ENCODE measurements around the gene FLACC1.
"Not testable (repeated sequence)": the region's sequence is repeated elsewhere in the genome, so short reads cannot be mapped to it uniquely, and the experiment has no call there.

The FLACC1 gene

DNA sequence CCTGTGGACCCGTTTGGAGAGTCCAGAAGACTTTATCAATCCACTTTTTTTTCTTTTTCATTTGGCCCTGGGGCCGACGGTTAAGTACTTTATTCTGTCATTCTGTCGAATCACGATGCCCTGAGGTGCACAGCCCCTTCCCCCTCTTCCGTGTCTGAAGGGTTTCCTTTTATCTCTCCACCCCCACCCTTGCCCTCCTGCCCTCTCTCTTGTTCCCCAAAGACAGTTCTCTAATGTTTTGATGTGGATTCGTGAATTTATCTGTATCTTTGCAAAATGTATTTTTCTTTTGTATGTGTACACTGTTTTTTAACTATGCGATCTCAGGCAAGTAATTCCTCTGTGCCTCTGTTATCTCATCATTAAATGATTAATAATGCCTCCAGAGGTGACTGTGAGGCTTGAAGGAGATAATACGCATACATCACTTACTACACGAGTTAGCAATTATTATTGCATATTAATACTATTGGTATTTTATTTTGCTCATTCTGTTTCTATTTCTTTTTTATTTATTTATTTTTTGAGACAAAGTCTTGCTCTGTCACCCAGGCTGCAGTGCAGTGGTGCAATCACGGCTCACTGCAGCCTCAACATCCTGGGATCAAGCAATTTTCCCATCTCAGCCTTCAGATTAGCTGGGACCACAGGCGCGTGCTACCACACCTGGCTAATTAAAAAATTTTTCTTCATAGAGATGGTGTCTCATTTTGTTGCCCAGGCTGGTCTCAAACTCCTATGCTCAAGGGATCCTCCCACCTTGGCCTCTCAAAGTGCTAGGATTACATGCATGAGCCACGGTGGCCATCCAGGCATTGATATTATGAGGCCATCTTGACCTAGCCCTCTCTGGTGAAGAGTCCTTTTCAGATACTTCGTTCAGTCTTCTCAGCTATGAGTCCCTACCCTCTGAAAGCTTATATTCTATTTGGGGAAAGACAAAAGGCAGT lies 98.2 kb downstream of the FLACC1 start:
- Mint-ChIP-seq H3K4me3 (peak overlapping the region; percentile 93), H3K9me3 (ENCODE audit: low read depth) (no peaks in the 10 kb centered on the region), H3K36me3 (peaks cover 10% of the 10 kb centered on the region), H3K4me1 (ENCODE audit: low read depth) (peaks cover 88% of the 10 kb centered on the region), H3K27me3 (no peaks in the 10 kb centered on the region), H3K27ac (peak overlapping the region; percentile 99)

DNA sequence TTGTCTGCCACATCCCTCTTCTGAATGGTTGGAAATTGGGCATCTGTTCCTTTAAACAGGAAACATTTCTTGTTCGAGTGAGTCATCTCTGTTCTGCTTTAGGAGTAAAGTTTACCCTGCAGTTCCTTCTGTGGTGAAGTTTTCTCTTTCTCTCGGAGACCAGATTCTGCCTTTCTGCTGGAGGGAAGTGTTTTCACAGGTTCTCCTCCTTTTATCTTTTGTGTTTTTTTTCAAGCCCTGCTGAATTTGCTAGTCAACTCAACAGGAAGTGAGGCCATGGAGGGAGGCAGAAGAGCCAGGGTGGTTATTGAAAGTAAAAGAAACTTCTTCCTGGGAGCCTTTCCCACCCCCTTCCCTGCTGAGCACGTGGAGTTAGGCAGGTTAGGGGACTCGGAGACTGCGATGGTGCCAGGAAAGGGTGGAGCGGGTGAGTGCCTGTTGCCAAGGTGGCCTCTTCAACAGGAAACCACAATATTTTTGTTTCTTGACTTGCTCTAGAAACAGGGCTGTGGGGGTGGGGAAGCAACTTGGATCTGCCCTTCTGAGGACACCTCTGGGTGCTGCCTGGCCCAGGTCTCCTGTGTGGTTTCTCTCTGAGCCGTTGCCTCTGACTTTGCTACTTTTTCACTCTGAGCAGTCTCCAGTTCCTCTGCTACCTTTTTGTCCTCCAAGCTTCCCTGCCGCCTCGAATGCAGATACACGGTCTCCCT lies 99.0 kb downstream of the FLACC1 start:
- peaks cover 10% of the 10 kb centered on the region for H3K36me3 Mint-ChIP-seq

DNA sequence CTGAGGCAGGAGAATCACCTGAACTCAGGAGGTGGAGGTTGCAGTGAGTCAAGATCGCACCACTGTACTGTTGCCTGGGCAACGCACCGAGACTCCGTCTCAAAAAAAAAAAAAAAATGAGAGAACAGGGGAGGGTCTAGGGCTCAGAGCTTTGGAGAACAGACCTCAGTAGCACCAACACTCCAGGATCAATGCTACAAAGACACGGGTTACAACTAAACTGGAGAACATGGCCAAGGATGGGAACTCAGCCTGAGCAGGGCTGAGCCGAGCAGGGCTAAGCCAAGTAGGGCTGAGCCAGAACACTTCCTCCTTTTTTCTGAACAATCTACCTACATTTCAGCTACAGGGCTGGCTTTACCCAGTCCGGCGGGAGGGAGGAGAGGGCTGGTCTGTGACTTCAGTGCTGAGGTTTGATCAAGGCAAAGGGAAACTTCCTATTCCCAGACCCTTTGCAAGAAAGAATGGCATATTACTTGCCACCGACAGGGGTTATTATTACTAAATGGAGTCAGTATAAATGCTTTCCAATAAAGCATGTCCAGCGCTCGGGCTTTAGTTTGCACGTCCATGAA lies 99.7 kb downstream of the FLACC1 start:
- peak overlapping the region; percentile 97 for H3K27ac Mint-ChIP-seq
- no peaks in the 10 kb centered on the region for H3K27me3 Mint-ChIP-seq
- peaks cover 10% of the 10 kb centered on the region for H3K36me3 Mint-ChIP-seq
- no peaks in the 10 kb centered on the region for H3K9me3 Mint-ChIP-seq (ENCODE audit: low read depth)
- peaks cover 87% of the 10 kb centered on the region for H3K4me1 Mint-ChIP-seq (ENCODE audit: low read depth)
- peak overlapping the region; percentile 93 for H3K4me3 Mint-ChIP-seq

More for the DNA sequence above, 99.0 kb downstream of the FLACC1 start:
- Mint-ChIP-seq H3K4me3 (peak overlapping the region; percentile 93), H3K4me1 (ENCODE audit: low read depth) (peaks cover 87% of the 10 kb centered on the region), H3K9me3 (ENCODE audit: low read depth) (no peaks in the 10 kb centered on the region), H3K27me3 (no peaks in the 10 kb centered on the region), H3K27ac (peak overlapping the region; percentile 97)

DNA sequence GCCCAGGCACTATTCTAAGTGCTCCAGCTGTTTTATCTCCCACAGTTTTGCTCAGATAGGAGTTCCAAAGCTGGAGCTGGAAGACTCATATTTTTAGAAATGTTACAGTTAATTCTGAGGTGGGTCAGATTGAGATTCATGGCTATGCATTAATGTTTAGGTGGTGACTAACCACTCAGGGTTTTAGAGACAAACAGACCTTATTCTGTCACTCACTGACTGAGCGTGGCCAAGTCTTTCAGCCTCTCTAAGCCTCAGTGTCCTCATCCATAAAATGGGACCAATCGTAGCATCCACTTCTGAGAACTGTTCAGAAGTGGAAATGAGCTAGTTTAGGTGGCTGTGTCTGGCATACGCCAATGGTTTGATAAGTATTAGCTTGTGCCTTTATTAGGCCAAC lies 101.1 kb downstream of the FLACC1 start:
- no peaks in the 10 kb centered on the region for H3K27me3 Mint-ChIP-seq
- peaks cover 88% of the 10 kb centered on the region for H3K4me1 Mint-ChIP-seq (ENCODE audit: low read depth)
- peaks cover 11% of the 10 kb centered on the region for H3K36me3 Mint-ChIP-seq
- no peak overlapping the region for H3K4me3 Mint-ChIP-seq
- H3K9me3 Mint-ChIP-seq (ENCODE audit: low read depth) = no peaks in the 10 kb centered on the region
- peak overlapping the region; percentile 89 for H3K27ac Mint-ChIP-seq

DNA sequence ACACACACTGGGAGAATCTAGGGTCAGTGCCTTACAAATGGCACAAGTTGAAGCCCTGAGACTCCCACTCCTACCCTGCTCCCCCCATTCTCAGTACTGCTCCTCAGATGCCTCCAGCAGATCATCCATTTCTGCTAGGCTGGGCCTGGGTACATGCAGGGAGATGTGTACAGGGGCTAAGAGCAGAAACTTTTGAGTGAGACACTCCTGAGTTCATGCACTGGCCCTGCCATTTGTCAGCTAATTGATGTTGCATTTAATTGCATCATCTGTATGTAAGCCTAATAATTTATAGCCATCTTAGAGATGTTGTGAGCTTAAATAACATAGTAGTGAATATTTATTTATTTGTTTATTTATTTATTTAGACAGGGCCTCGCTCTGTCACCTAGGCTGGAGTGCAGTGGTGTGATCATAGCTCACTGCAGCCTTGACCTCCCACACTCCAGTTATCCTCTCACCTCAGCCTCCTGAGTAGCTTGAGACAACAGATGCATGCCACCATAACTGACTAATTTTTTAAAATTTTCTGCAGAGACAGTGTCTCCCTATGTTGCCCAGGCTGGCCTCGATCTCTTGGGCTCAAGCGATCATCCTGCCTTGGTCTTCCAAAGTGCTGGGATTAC lies 101.6 kb downstream of the FLACC1 start:
- Mint-ChIP-seq H3K4me1 (ENCODE audit: low read depth) (peaks cover 90% of the 10 kb centered on the region), H3K9me3 (ENCODE audit: low read depth) (peaks cover 4% of the 10 kb centered on the region), H3K36me3 (peaks cover 15% of the 10 kb centered on the region), H3K27ac (peak overlapping the region; percentile 94), H3K27me3 (no peaks in the 10 kb centered on the region), H3K4me3 (no peak overlapping the region)

DNA sequence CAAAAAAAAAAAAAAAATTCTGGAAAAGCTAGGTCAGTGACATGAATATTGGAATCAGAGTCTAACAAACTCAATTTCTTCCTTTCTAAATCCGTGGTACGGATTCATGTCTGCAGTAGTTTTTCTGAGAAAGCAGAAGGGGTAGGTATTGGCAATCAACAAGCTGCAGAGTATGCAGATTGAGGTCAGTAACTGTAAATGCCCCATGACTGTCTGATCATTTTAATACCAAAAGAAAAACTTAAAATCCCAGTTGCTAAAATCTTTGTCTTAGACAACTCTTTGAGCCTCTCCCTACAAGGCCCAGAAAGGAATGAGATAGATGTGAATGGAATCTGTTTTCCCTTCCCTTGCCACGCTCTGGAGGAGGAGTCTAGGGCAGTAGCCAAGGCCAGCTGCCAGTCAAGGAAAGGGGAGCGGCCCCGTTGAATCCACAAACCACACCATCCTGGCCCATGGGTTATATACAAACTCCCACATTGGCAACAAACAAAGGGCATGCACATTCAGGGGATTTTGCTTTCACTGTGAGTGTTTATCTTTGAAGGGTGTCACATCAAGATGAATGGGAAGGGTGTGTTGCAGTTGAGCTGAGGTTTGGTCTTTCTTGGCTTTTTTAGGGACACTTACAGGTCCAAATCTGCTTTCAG lies 102.9 kb downstream of the FLACC1 start:
- H3K27ac Mint-ChIP-seq = peak overlapping the region; percentile 94
- H3K9me3 Mint-ChIP-seq (ENCODE audit: low read depth) = peaks cover 4% of the 10 kb centered on the region
- H3K4me1 Mint-ChIP-seq (ENCODE audit: low read depth) = peaks cover 90% of the 10 kb centered on the region
- H3K27me3 Mint-ChIP-seq = no peaks in the 10 kb centered on the region
- peak overlapping the region; percentile 51 for H3K4me3 Mint-ChIP-seq
- peaks cover 21% of the 10 kb centered on the region for H3K36me3 Mint-ChIP-seq

DNA sequence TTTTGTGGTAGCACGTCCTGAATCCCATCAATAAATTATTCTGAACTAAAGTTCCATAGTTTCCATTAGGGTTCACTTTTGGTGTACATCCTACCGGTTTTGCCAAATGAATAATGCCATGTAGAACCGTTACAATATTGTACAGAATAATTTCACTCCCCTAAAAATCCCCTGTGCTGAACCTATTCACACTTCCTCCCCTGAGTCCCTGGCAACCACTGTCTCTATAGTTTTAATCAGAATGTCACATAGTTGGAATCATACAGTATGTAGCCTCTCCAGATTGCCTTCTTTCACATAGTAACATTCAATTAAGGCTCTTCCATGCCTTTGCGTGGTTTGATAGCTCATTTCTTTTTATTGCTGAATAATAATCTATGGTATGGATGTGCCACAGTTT lies 106.4 kb downstream of the FLACC1 start:
- no peak overlapping the region for H3K4me3 Mint-ChIP-seq
- peak overlapping the region; percentile 46 for H3K27ac Mint-ChIP-seq
- H3K27me3 Mint-ChIP-seq = no peaks in the 10 kb centered on the region
- H3K4me1 Mint-ChIP-seq (ENCODE audit: low read depth) = peaks cover 79% of the 10 kb centered on the region
- H3K9me3 Mint-ChIP-seq (ENCODE audit: low read depth) = peaks cover 4% of the 10 kb centered on the region
- H3K36me3 Mint-ChIP-seq = peaks cover 27% of the 10 kb centered on the region

DNA sequence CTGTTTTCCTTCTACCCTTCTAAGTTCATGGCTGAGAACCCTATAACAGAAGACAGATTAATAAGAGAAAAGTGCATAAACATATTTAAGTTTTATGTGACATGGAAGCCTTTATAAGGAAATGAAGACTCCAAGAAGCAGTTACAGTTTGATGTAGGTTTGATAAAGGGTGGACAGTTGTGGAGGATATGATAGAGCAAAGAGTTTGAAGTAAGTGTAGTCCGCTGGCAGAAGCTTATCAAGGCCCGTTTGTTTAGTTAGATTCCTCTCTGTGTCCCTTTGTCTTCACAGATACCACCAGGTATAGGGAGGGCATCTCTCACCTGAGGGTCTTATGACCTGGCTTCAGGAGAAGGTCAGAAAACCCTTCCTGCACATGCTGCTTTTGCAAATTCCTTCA lies 107.3 kb downstream of the FLACC1 start:
- no peaks in the 10 kb centered on the region for H3K27me3 Mint-ChIP-seq
- H3K27ac Mint-ChIP-seq = peak overlapping the region; percentile 82
- no peak overlapping the region for H3K4me3 Mint-ChIP-seq
- H3K36me3 Mint-ChIP-seq = peaks cover 27% of the 10 kb centered on the region
- H3K4me1 Mint-ChIP-seq (ENCODE audit: low read depth) = peaks cover 77% of the 10 kb centered on the region
- H3K9me3 Mint-ChIP-seq (ENCODE audit: low read depth) = peaks cover 4% of the 10 kb centered on the region

DNA sequence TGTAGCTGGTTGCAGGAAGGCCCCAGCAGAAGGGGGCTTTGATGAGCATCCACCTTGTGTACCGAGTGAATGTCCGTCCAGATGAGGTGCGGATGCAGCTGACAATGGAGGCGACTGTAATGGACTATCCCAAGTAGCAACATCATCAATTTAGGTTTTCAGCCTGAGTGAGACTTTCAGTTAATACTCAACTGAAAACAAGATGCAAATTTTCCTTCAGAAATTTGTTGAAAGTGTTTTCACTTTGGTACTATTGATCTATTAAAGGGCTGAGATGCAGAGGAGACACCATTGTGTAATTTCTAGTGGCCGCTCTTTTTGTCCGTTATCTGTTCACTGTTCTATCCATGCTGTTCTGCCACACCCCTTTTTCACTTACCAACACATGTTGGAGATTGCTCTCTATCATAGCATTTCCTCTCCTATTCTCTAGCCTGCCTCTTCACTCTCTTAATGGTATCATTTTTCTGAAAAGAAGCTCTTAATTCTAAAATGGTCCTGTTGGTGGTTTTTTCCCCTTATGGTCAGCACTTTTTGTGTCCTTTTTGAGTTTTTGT lies 108.8 kb downstream of the FLACC1 start:
- H3K9me3 Mint-ChIP-seq (ENCODE audit: low read depth) = peaks cover 4% of the 10 kb centered on the region
- no peaks in the 10 kb centered on the region for H3K27me3 Mint-ChIP-seq
- H3K27ac Mint-ChIP-seq = peak overlapping the region; percentile 16
- H3K4me1 Mint-ChIP-seq (ENCODE audit: low read depth) = peaks cover 76% of the 10 kb centered on the region
- peaks cover 26% of the 10 kb centered on the region for H3K36me3 Mint-ChIP-seq
- no peak overlapping the region for H3K4me3 Mint-ChIP-seq

DNA sequence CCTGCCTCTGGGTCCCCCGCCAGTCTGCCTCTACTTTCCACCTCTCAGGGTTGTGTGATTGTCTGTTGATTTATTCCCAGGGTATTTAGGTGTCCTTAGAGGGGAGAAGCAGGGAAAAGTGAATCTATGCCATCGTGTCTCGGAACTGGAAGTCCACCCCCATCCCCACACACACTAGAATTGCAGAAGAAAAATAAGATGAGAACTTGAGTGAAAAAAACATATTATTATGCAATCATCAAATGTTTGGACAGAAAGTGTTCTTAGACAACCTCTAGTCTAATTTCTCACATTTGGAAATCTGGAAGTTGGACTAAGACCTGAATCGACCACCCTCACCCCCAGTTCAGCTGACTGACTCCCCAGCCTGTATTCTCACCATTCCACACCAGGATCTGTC lies 110.9 kb downstream of the FLACC1 start:
- Mint-ChIP-seq H3K9me3 (ENCODE audit: low read depth) (peaks cover 5% of the 10 kb centered on the region), H3K4me3 (no peak overlapping the region), H3K4me1 (ENCODE audit: low read depth) (peaks cover 78% of the 10 kb centered on the region), H3K27ac (peak overlapping the region; percentile 22), H3K36me3 (peaks cover 29% of the 10 kb centered on the region), H3K27me3 (no peaks in the 10 kb centered on the region)

DNA sequence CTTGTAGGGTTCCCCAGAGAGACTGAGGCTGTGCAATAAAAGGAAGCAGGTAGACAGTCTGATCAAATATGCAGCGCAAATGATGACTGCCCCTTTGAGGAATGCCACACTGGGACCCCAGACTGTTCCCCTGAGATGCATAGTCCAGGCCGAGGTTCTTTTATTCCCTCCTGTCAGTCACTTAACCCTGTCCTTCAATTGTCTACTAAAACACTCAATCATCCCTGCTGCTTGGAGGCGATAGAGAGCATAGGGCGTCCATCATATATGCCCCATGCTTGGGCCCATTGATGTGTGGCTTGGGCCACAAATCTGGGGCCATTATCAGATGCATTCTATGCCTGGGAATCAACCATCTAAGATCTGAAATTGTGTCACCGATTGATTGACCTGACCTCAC lies 112.3 kb downstream of the FLACC1 start:
- Mint-ChIP-seq H3K4me3 (no peak overlapping the region), H3K27ac (peak overlapping the region; percentile 70), H3K9me3 (ENCODE audit: low read depth) (peaks cover 5% of the 10 kb centered on the region), H3K36me3 (peaks cover 33% of the 10 kb centered on the region), H3K27me3 (no peaks in the 10 kb centered on the region), H3K4me1 (ENCODE audit: low read depth) (peaks cover 76% of the 10 kb centered on the region)

DNA sequence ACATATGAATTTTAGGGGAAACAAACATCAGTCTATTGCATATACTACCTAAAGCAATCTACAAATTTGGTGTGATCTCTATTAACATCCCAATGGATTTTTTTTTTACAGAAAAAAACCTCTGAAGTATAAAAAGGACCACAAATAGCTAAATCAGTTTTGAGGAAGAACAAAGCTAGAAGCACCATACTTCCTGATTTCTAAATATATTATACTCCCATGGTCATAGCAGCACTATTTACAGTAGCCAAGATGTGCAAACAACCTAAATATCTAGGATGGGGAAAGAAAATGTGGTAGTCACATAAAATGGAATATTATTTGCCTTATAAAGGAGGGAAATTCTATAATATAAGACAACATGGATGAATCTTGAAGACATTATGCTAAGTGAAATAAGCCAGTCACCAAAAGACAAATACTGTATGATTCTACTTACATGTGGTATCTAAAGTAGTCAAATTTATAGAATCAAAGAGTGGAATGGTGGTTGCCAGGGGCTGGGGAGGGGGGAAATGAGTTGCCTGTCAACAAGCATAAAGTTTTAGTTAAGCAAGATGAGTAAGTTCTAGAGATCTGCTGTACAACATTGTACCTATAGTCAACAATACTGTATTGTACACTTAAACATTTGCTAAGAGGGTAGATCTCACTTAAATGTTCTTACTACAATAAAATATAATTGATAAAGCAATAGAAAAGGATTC lies 114.4 kb downstream of the FLACC1 start:
- Mint-ChIP-seq H3K4me3 (no peak overlapping the region), H3K27me3 (no peaks in the 10 kb centered on the region), H3K27ac (peak overlapping the region; percentile 31), H3K36me3 (peaks cover 36% of the 10 kb centered on the region), H3K9me3 (ENCODE audit: low read depth) (peaks cover 5% of the 10 kb centered on the region), H3K4me1 (ENCODE audit: low read depth) (peaks cover 69% of the 10 kb centered on the region)

DNA sequence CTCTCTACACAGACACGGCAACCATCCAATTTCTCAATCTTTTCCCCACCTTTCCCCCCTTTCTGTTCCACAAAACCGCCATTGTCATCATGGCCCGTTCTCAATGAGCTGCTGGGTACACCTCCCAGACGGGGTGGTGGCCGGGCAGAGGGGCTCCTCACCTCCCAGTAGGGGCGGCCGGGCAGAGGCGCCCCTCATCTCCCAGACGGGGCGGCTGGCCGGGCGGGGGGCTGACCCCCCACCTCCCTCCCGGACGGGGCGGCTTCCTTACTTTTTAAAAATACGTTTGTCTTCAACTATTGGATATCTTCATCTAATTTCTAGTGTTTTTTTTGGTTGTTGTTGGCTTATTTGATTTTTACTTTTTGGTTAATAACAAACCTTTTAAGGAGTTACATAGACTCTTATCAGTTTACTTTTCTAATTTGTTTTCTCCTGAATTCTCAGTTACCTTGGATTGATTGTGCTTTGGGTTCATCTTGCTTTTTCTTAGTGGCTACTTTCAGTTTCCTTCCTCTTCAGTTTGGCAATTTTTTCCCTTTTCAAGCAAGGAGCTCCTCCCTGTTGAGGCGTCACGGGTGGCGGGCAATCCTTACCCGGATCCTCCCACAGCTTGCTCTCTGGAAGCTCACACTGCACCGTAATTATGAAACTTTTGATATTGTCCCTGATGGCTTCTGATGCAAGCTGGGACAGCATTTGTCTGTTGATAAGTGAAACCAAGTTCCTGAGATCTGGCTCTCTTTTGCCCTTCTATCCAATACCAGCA lies 117.8 kb downstream of the FLACC1 start:
- not testable (repeated sequence) for H3K4me3 Mint-ChIP-seq; H3K27me3 Mint-ChIP-seq; H3K9me3 Mint-ChIP-seq (ENCODE audit: low read depth)
- Mint-ChIP-seq H3K4me1 (ENCODE audit: low read depth) (peaks cover 68% of the 10 kb centered on the region), H3K36me3 (peaks cover 38% of the 10 kb centered on the region), H3K27ac (peak overlapping the region; percentile 79)
